Lower leg skin (tissue), 4 donors: ENCODE results near the gene CAVIN4. TPM values are rescaled to one million over a fixed set of nuclear protein-coding genes. Genes with fewer than 3 reads are reported as not detected.

Experiments
- DNase-seq, 2 donors: peaks; one replicate each; pipeline ENCODE4 v3.0.0-alpha.2; 2019; ENCODE audit warnings: low spot score in 2 of 2
- H3K4me3 ChIP-seq: fragments of 200-600 bp; sonication (generic); 2 replicates; pipeline ENCODE4 v1.5.1; 2017; ENCODE audit warnings: mild to moderate bottlenecking, low read depth; ENCODE audit not compliant: poor library complexity, severe bottlenecking
- POLR2A ChIP-seq, 2 donors: fragments of 450-650 bp; IDR thresholded peaks; one replicate each; pipeline ENCODE4 v1.6.1; 2016 to 2017; ENCODE audit warnings: antibody characterized with exemption in 2 of 2, mild to moderate bottlenecking in 1 of 2, moderate library complexity in 1 of 2
- WGBS, 2 donors: methylation state at CpG; one replicate each; pipeline ENCODE4 v1.1.5; 2018; 5-methylcytosine and 5-hydroxymethylcytosine counted together
- intact Hi-C: fragments of 100-400 bp; cut with DNase I; formaldehyde crosslinking; loops from one replicate; pipeline ENCODE4 v1.15.0; 2023; ENCODE audit warnings: low total_unique reads
- total RNA-seq, 4 donors: library from RNA; depleted of rRNA; stranded (reverse); fragments of >200 nt; gene quantifications; one replicate each; pipeline ENCODE4 v1.1.0, GENCODE V29; 2016
- TF ChIP-seq, protein P1 (sequence below), 3 donors: fragments of 450-650 bp; IDR thresholded peaks; one replicate each; pipeline ENCODE4 v1.5.1; 2016; ENCODE audit warnings: antibody characterized with exemption in 3 of 3, mild to moderate bottlenecking in 3 of 3, moderate library complexity in 2 of 3

The CAVIN4 gene
- total RNA-seq, 4 donors from 2014 or later = 0.29 to 0.34 TPM; not detected in 2

DNA sequence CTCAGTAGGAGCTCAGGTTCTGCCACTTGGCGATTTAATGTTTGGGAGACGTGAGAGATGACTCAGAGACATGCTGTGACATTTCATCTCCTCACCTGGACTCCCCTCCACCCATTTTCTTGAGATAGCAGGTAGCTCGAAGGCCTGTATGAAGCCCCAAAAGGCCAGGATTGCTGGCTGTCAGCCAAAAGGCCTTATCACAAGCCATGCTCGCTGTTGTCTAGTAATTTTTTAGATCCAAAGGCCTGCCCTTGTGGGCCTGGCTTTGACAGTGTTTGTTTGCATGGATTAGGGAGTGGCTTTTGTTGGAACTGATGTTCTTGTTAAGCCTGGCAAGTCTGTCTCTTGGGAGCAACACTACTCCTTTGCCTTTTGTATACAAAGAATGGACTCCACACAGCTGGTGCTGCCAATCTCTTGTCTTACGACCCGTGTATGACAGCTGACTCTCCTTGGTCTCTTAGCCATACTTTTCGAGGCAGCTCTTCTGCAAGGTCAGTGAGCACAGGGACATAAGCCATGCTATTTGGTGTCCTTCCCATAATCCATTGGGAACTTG lies 22.7 kb downstream of the CAVIN4 start:
- TF ChIP-seq, protein P1, sequence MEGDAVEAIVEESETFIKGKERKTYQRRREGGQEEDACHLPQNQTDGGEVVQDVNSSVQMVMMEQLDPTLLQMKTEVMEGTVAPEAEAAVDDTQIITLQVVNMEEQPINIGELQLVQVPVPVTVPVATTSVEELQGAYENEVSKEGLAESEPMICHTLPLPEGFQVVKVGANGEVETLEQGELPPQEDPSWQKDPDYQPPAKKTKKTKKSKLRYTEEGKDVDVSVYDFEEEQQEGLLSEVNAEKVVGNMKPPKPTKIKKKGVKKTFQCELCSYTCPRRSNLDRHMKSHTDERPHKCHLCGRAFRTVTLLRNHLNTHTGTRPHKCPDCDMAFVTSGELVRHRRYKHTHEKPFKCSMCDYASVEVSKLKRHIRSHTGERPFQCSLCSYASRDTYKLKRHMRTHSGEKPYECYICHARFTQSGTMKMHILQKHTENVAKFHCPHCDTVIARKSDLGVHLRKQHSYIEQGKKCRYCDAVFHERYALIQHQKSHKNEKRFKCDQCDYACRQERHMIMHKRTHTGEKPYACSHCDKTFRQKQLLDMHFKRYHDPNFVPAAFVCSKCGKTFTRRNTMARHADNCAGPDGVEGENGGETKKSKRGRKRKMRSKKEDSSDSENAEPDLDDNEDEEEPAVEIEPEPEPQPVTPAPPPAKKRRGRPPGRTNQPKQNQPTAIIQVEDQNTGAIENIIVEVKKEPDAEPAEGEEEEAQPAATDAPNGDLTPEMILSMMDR (IDR thresholded peaks at IDR 0.05) = no peak
- TF ChIP-seq POLR2A (IDR thresholded peaks at IDR 0.05) = no peak
- no peak for DNase-seq
- H3K4me3 ChIP-seq = no peak overlapping the region
- 58 to 69% methylated on average over 7 of the region's 7 CpGs for WGBS, 2 donors
- intact Hi-C loops = loop anchor here (10.0 kb wide), 1 partner anchor 714 kb away; no protein-coding TSS in a partner anchor

GRCh38 chr9:100601216-100601615 lies 23.3 kb downstream of the CAVIN4 start:
- no peak for DNase-seq
- TF ChIP-seq, protein P1 (IDR thresholded peaks at IDR 0.05) = no peak
- no peak for TF ChIP-seq POLR2A (IDR thresholded peaks at IDR 0.05)
- intact Hi-C loops = loop anchor here (10.0 kb wide), 1 partner anchor 714 kb away; no protein-coding TSS in a partner anchor
- no peak overlapping the region for H3K4me3 ChIP-seq

- 34 to 44% methylated on average over 2 of the region's 2 CpGs for WGBS, 2 donors
- no peak for DNase-seq
- intact Hi-C loops = loop anchor here (10.0 kb wide), 1 partner anchor 712 kb away; no protein-coding TSS in a partner anchor
- no peak overlapping the region for H3K4me3 ChIP-seq
- TF ChIP-seq, protein P1 (IDR thresholded peaks at IDR 0.05) = no peak
- TF ChIP-seq POLR2A (IDR thresholded peaks at IDR 0.05) = no peak
These were observed 24.5 kb downstream of the CAVIN4 start for GRCh38 chr9:100602342-100602801.

DNA sequence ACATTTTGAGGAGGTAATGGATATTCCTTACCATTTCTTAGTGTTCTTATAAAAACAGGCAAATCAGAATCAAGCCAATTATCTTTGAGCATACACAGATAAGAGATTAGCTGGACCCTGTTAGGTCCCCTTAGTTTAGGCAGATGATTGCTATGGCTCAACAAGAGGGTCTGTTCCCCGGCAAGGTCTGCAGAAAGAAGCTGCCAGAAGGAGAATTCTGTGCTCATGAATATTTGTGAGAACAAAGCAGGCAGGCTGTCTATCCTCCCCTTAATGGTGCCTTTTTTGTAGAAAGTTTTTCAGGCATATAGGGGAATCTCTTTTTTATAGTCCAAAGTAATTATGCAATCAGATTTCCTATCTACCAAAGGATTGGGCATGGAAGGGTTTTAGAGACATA lies 27.5 kb downstream of the CAVIN4 start:
- TF ChIP-seq POLR2A (IDR thresholded peaks at IDR 0.05) = no peak
- TF ChIP-seq, protein P1 (IDR thresholded peaks at IDR 0.05) = no peak
- intact Hi-C loops = loop anchor here (10.0 kb wide), 1 partner anchor 709 kb away; no protein-coding TSS in a partner anchor
- 55 to 69% methylated on average over 1 of the region's 1 CpG for WGBS, 2 donors
- no peak for DNase-seq
- no peak overlapping the region for H3K4me3 ChIP-seq

GRCh38 chr9:100619194-100619593 lies 41.3 kb downstream of the CAVIN4 start:
- H3K4me3 ChIP-seq = no peak overlapping the region
- 72 to 76% methylated on average over 5 of the region's 5 CpGs for WGBS, 2 donors
- intact Hi-C loops = no loop called here
- DNase-seq = no peak
- TF ChIP-seq, protein P1 (IDR thresholded peaks at IDR 0.05) = no peak
- TF ChIP-seq POLR2A (IDR thresholded peaks at IDR 0.05) = no peak

GRCh38 chr9:100619665-100620064 lies 41.8 kb downstream of the CAVIN4 start:
- 52 to 72% methylated on average over 5 of the region's 5 CpGs for WGBS, 2 donors
- DNase-seq = no peak
- no peak overlapping the region for H3K4me3 ChIP-seq
- TF ChIP-seq, protein P1 (IDR thresholded peaks at IDR 0.05) = no peak
- no peak for TF ChIP-seq POLR2A (IDR thresholded peaks at IDR 0.05)
- intact Hi-C loops = no loop called here
